AG08396 (cell line): ENCODE data around the gene SCRG1.
A peak's percentile ranks its signal among the peaks of the same experiment; 100 is the strongest.

Experiments used
- DNase-seq: peaks from one replicate; pipeline ENCODE4 v3.0.0; 2012; ENCODE audit warnings: low spot score, mixed read lengths

SCRG1 gene

GRCh38 chr4:173398779-173399415 is at the start of gene SCRG1:
SCRG1 (minus strand) TSS chr4:173399116; CDS start chr4:173391414, 7,702 bp downstream.
- no peak for DNase-seq

DNA sequence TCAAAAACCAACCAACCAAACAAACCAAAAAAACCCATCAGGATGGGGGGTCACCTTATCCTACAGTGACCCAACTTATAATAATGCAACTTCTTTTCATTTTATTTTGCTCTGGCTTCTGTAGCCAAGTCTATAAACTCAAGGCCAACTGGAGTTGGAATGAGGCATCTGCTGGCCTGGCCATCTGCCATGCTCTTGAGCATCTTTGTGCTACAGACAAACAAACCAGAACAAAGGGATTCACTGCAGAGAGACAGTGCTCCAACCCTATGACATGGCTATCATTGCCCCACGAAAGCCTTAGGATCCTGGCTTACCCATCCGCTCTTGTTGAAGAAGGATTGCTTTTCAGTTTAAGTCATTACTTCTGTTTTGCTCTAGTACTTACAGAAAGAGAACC is 49.2 kb upstream of the SCRG1 start:
- no peak for DNase-seq

GRCh38 chr4:173446416-173446815 is 47.5 kb upstream of the SCRG1 start:
- DNase-seq = no peak

DNA sequence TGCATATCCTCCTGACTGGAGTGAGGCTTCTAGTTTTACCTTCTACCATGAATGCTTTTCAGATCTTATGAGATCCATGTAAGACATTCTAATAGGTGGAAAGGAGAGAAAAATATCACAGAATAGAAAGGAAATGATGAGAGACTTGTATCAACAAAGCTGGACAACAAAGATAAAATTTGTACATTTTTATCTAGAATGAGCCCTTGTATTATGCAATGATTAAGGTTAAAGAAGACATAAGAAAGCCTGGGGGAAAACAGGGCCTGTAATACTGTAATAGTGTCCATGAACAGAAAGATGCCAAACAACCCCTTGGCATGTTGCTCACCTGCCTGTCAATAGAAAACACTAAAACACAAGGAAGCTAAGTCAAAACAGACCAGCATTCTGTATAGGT is 44.2 kb upstream of the SCRG1 start:
- DNase-seq = no peak

GRCh38 chr4:173442223-173442932 is 43.5 kb upstream of the SCRG1 start:
- no peak for DNase-seq

DNA sequence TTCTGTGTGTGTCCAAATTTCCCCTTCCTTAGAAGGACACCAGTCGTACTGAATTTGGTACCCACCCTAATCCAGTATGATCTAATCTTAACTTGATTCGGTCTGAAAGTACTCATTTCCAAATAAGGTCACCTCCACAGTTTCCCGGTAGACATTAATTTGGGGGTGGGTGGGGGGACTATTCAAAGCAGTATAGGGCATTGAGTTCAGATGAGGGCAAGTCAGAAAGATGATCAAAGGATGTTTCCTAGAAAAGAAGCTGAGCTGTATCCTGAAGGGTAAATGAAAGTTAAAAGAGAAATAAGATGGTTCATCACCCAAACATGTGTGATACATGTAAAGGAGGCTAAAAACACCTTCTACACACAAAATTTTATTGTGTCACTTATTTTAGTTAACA is 42.0 kb upstream of the SCRG1 start:
- no peak for DNase-seq

DNA sequence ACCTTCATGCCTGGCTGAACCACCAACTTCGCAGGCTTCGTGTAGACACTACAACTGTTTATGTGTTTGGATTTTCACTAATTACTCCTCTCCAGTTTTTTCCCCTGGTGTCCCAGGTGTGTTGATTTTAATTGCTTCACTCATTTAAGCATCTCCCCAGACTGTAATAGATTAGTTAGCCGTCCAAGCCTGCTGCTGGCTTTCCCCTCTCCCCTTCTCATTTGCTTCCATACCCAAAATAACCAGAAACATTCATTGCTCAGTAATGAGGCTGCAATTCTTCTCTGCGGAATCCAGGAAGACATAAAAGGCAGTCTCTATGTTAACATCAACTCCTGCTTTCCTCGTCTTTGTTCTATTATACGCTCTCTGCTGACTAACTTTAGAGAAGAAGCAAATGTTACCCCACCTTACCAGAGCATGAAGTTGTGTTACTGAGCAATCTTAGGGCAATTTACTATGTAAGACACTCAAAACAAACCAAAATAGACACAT is 37.9 kb upstream of the SCRG1 start:
- DNase-seq = no peak

DNA sequence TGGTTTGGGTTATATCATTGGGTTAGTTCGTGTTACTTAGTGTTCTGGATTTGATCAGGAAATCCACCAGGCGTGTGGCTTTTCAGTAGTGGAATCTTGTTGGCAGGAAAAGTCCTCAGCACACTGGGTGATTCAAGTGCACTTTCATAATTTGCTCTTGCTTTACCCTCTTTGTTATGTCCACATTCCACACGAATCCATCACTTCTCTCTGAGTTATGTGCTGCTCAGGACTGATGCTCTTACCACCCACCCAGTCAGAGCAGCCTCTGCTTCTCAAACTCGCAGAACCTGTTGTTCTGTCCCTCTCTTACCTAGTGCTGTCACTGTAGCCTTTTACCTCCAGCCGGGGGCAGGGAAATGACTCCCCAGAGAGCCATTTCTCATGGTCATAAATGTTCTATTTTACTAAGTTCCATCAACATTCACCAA is 37.2 kb upstream of the SCRG1 start:
- peak; percentile 54 for DNase-seq

- DNase-seq = no peak
Observed at GRCh38 chr4:173434231-173434630, 35.3 kb upstream of the SCRG1 start.

DNA sequence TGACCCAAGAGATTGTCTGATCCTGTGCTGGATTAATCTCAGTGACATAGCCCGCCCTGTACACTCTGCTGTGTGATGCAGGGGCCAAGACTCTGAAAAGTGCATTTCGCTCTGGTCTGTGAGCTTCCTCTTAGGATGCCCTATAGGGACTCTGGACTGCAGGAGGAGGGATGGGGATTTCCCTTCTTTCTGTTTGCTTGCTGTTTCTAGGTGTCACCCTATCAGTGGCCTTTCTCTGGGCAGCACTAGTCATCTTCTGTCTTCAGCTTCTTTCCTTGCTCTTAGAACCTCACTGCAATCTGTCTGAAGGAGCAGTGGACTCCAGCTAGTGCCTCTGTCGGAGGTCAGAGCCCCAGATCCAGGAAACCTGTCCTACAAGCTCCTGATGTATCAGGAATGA is 34.5 kb upstream of the SCRG1 start:
- no peak for DNase-seq

GRCh38 chr4:173432430-173432829 is 33.5 kb upstream of the SCRG1 start:
- DNase-seq = no peak

DNA sequence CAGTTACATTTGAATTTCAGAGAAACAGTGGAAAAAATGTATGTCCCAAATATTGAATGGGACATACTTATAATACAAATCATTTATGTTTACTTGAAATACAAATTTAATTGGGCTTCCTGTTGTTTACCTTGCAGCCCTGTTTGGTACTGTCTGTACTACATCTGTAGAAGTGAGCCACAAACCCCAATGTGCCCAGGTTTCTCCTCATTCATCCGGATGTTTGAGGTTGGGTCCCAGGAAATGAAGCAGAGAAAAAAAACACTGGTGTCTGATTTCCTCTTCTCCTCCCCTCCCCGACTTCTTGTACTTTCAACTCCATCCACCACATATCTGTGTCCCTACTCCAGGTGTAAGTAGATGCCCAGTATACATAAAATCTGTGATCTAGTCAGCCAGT is 27.1 kb upstream of the SCRG1 start:
- DNase-seq = no peak

DNA sequence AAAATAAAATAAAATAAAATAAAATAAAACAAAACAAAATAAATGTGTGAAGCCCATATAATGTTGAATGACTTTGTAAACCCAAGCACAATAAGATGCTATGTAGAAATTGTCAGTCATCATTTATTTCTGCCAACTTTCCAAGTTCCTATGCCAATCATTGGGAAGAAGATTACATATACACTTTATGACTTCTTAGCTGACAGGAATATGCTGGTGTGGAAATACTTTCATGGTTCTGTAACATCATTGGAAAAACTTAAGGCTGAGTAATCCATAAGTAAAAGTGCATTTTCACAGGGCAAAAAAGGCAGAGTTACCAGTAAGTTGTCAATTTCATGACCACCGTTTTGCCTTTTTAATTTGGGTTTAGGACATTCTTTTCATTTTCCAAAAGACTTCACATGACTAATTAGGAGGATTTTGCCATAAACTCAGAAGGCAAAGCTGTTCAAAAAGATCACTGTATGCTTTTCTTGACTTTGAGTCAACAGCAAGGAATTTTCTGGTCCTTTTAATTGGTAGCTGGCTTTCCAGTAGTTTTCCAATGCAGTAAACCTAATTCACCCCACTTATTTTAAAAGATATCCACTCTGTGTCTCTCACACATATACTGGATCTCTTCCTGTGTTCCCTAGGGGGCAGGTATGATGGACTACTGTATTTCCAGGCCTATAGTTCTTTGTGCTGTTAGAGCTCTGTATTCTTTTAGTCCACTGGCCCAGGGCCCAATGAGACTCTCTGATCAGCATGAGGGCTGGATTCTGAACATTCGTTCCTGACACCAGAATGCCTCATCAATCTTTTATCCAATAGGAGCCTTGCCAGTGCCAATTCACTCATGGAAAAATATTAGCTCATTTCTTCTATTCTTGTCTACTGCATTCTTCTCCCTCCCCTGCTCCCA is 26.2 kb upstream of the SCRG1 start:
- peak; percentile 49 for DNase-seq

DNA sequence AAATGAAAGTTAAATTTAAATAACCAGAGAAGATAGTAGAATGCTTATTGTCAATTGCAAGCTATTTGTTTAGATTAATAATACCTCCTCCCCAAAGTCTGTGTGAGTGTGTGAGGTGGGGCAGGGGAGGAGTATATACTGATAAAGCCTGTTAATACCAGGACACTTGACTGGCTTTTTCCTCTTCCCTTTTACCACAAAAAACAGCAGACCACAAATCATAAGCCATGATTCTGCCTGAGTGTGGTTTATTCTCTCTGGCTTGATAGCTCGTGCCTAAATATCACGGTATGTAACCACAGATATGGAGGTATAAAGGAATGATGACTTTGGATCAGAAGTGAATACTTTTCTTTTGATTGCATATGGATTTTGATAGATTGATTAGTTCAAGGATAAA is 21.9 kb upstream of the SCRG1 start:
- no peak for DNase-seq

DNA sequence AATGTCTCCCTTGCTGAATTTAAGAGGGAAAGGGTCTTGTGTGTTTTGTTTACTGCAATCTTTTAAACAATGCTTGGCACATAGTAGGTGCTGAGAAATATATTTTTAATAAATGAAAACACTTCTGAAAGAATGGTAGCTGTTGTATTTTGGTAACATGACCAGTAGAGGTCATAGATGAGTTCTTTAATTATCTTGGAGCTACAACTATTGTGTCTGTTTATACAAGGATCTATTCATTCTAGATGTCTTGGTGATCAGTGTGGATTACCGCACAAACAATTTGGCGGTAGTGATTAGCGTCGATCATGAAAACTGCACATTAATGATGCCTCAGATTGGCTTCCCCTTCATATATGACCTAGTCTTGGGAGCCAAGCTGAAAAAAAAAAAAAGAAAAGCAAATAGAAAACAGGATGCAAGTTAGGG is 21.4 kb upstream of the SCRG1 start:
- peak; percentile 22 for DNase-seq

DNA sequence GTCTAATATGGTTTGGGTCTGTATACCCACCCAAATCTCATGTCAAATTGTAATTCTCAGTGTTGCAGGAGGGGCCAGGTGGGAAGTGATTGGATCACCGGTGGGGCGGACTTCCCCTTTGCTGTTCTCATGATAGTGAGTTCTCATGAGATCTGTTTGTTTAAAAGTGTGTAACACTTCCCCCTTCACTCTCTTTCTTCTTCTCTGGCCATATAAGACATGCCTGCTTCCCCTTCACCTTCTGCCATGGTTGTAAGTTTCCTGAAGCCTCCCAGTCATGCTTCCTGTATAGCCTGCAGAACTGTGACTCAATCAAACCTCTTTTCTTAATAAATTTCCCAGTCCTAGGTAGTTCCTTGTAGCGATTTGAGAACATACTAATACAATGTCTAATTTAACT is 19.7 kb upstream of the SCRG1 start:
- no peak for DNase-seq

DNA sequence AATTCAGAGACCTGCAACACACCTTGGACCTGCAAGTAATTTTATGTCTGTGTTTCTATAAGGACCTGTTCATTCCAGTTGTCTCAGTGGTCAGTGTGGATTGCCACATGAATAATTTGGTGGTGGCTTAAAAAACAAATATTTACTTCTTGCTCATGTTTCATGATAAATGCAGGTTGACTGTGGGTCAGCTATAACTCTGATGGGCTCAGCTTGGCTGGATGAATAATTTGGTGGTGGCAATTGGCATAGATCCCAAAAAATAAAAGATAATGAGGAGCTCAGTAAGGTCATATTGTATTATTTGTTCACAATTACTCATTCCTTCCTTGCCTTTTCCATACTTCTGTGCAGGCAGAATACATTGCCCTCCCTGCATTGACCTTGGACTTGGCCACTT is 18.9 kb upstream of the SCRG1 start:
- no peak for DNase-seq

- no peak for DNase-seq
Observed at GRCh38 chr4:173415885-173416653, 17.2 kb upstream of the SCRG1 start.

- no peak for DNase-seq
Observed at GRCh38 chr4:173415092-173415491, 16.2 kb upstream of the SCRG1 start.

GRCh38 chr4:173414456-173414855 is 15.5 kb upstream of the SCRG1 start:
- DNase-seq = no peak

- no peak for DNase-seq
Observed at GRCh38 chr4:173413036-173413435, 14.1 kb upstream of the SCRG1 start.
